DMS114 treated with DMSO at 0.1 percent for 48 hours (cell line): Measurements from ENCODE around the gene SERTAD4.

ENCODE experiments used
- DNase-seq: peaks from one replicate; lab custom pipeline; 2025; ENCODE audit not compliant: unreplicated experiment; lab: John Stamatoyannopoulos, UW

Gene SERTAD4

GRCh38 chr1:210257698-210258529, 25.3 kb downstream of the SERTAD4 start:
- no peak for DNase-seq

GRCh38 chr1:210259561-210259960, 27.0 kb downstream of the SERTAD4 start:
- no peak for DNase-seq

GRCh38 chr1:210260096-210260495, 27.5 kb downstream of the SERTAD4 start:
- no peak for DNase-seq

- no peak for DNase-seq
Observed at GRCh38 chr1:210262167-210262896, 29.7 kb downstream of the SERTAD4 start.

GRCh38 chr1:210262897-210263272, 30.3 kb downstream of the SERTAD4 start:
- DNase-seq: no peak

- DNase-seq: no peak
Observed at GRCh38 chr1:210263963-210264362, 31.4 kb downstream of the SERTAD4 start.

- no peak for DNase-seq
Observed at GRCh38 chr1:210264496-210265380, 32.1 kb downstream of the SERTAD4 start.

GRCh38 chr1:210265392-210265955, 32.9 kb downstream of the SERTAD4 start:
- DNase-seq: peak; percentile 14

GRCh38 chr1:210269981-210270380, 37.4 kb downstream of the SERTAD4 start:
- no peak for DNase-seq

GRCh38 chr1:210272666-210273065, 40.1 kb downstream of the SERTAD4 start:
- DNase-seq: no peak

GRCh38 chr1:210280221-210280620, 47.6 kb downstream of the SERTAD4 start:
- DNase-seq: no peak

- no peak for DNase-seq
Observed at GRCh38 chr1:210288116-210288515, 55.5 kb downstream of the SERTAD4 start.

GRCh38 chr1:210289248-210289647, 56.7 kb downstream of the SERTAD4 start:
- no peak for DNase-seq

- DNase-seq: no peak
Observed at GRCh38 chr1:210291081-210291764, 58.6 kb downstream of the SERTAD4 start.

GRCh38 chr1:210291786-210292230, 59.2 kb downstream of the SERTAD4 start:
- DNase-seq: no peak

GRCh38 chr1:210292231-210292871, 59.8 kb downstream of the SERTAD4 start:
- DNase-seq: peak; percentile 14

- no peak for DNase-seq
Observed at GRCh38 chr1:210293171-210293607, 60.6 kb downstream of the SERTAD4 start.

- DNase-seq: no peak
Observed at GRCh38 chr1:210294999-210295745, 62.6 kb downstream of the SERTAD4 start.
